HG02852 (cell line): Measurements from ENCODE around the gene PLAC9.
"Not testable (repeated sequence)": the region's sequence is repeated elsewhere in the genome, so short reads cannot be mapped to it uniquely, and the experiment has no call there.

Experiments
- ATAC-seq: cut with Tn5 transposase; IDR thresholded peaks from one replicate; pipeline ENCODE4 v1.9.1; 2021; ENCODE audit warnings: mild to moderate bottlenecking, moderate library complexity; ENCODE audit not compliant: unreplicated experiment

The PLAC9 gene, protein sequence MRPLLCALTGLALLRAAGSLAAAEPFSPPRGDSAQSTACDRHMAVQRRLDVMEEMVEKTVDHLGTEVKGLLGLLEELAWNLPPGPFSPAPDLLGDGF

DNA sequence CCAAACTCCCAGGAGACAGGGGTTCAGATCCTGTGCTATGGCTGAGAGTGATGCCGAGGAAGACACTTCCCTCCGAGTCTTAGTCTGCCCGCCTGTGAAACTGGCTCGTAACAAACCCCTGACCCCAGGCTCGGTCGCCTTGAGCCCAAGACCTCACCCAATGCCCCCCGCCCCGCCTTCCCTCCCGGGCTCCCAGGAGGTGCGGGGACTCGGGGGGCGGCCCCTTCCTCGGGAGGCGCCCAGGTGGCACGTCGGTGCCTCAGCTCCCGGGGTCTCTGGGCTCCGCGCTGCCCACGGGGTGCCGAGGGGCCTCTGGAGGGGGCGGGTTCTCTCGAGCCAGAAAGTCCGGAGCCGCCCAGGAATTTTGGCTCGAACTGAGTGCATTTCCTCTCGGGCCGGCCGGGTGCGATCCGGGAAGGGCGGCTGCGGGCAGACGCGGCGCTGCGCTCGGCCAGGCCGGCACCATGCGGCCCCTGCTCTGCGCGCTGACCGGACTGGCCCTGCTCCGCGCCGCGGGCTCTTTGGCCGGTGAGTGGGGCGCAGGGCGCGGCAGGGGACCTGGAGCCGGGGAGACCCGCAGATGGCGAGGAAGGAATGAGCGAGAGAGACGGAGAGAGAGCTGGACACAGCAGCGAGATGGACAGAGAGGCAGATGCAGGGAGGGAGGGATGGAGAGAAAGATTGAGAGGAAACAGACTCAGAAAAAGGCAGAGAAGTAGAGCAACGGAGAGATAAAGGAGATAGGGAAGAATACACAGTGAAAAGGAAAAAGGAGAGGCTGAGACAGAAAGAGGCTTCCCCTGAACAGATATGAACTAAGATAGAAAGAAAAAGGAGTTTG, at the start of gene PLAC9:
Gene PLAC9 (plus strand): TSS at position 432 of the 841 bp plus-strand sequence. CDS start 33 bp downstream, at position 465.
- no peak for ATAC-seq

DNA sequence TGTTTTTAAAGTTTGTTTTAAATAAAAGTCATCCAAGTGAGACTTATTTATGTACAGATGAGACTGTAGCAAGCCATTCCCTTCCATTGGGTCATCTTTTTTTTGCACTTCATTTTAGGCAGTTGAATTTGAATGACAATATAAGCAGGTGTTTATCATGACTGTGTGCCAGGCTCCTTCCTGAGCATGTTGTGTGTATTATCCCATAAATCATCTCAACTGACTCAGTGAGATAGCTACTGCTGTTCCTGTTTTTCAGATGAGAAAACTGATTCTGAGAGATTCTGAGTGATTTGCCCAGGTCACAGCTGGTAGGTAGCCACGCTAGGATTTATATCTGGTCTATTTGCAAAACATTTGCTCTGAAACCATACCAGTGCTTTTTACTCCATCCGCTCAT, 42.4 kb upstream of the PLAC9 start:
- ATAC-seq: no peak

DNA sequence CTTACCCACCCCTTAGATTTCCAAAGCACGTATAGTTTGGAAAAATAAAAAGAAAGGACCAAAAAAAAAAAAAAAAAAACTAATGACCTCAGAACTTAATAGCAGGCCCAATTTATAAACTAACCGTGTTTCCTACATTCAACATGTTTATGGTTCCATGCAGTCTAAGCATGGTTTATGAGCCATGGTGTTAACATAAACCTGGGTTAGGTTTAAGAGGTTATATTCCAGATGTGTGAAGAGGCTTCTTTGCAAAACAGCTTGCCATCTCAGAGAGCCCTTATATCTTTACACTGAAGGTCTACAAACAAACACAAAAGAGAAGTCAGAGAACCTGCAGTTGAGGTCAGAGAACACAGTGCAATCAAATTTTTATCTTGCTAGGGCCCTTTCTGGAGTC, 38.3 kb upstream of the PLAC9 start:
- no peak for ATAC-seq

DNA sequence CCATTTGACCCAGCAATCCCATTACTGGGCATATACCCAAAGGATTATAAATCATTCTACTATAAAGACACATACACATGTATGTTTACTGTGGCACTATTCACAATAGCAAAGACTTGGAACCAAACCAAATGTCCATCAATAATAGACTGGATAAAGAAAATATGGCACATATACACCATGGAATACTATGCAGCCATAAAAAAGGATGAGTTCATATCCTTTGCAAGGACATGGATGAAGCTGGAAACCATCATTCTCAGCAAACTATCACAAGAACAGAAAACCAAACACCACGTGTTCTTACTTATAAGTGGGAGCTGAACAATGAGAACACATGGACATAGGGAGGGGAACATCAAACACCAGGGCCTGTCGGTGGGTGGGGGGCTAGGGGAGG, 34.3 kb upstream of the PLAC9 start:
- not testable (repeated sequence) for ATAC-seq

DNA sequence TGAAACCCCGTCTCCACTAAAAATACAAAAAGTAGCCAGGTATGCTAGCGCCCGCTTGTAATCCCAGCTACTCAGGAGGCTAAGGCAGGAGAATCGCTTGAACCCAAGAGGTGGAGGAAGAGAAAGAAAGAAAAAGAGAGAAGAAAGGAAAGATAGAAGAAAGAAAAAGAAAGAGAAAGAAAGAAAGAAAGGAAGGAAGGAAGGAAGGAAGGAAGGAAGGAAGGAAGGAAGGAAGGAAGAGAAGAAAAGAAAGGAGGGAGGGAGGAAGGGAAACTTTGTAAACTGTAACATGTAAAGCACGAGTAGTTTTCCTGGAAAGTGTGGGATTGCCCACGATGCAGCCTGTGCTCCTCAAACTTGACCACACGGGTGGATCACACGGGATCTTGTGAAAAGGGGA, 33.2 kb upstream of the PLAC9 start:
- ATAC-seq: not testable (repeated sequence)

DNA sequence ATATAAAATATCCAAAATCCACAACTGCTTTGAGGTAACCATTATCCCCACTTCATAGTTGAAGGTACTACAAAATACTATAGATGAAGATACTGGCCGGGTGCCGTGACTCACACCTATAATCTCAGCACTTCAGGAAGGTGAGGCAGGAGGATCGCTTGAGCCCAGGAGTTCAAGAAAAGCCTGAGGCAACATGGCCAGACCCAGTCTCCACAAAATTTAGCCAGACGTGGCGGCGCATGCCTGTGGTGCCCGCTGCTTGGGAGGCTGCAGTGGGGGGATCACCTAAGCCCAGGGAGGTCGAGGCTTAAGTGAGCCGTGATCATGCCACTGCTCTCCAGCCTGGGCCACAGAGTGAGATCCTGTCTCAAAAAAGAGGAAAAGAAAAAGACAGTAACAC, 32.4 kb upstream of the PLAC9 start:
- no peak for ATAC-seq

DNA sequence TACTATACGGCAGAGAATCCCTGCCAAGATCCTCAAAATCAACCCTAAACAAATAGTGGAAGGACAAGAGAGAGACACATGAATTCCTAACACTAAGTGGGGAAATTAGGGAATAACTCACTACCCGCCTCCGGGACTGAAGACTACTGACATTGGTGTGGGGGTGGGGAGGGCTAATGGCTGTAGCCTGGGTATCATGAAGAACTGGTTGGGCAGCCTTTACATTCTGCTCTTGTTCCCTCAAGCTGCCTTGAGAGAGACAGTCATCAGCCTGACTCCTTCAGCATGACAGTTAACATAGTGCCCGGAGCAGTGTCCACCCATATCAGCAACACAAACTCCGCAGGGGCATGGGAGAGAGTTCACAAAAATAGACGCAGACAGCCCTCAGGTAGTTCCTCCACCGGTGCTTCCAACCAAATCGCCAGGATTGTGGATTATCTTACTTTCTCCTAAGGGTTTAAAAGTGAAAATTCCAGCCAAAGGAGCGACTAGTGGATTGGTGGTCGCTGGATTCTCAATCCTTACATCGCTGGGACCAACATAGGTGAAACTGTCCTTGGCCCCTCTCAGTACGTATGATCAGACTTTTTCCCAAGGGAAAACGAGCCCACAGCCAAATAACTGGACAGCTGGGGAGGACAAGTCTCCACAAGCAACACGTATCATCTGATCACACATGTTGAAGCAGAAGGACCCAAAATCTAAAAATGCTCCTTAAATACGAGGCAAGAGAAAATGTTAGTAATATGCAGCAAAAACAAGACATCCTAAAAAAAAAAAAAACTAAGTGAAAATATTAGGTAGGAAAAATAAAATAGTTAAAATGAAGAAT, 31.5 kb upstream of the PLAC9 start:
- ATAC-seq: no peak

DNA sequence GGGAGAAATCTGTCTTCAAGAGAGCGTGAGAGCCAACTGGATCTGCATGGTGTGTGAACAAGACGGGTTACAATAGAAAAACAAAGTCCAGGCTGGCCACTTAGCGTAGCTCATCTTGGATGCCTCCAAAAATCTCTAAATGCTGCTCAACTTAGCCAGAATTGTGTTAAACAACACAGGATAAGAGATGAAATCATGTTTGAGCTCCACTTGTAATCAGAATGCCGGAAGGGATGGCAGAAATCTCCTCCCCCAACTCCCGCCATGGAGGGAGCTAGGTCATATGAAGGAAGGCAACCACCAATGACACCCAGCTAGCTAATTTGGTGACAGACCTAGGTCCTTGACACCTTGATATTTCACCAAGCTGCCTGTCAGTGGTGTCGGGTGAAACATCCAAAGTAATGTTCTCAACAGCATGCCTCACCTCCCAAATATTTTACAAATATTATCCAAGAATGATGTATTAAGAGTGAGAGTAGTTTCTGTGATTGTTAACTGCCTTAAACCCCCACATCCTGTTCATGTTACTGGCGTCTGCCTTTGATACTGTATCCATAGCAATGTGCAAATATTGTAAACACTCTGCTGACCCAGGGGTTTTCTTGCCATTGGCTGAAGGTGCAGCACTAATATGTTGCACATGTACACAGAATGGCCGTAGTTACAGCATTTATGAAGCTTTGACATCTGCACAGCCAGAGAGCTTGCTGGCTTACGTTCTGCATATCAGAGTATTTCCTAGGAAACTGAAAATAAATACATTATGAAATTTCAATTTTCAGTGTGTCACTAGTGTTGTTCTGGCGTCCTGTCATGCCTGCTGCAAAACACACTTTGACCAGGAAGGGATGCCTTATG, 28.2 kb upstream of the PLAC9 start:
- peak; percentile 69 for ATAC-seq

DNA sequence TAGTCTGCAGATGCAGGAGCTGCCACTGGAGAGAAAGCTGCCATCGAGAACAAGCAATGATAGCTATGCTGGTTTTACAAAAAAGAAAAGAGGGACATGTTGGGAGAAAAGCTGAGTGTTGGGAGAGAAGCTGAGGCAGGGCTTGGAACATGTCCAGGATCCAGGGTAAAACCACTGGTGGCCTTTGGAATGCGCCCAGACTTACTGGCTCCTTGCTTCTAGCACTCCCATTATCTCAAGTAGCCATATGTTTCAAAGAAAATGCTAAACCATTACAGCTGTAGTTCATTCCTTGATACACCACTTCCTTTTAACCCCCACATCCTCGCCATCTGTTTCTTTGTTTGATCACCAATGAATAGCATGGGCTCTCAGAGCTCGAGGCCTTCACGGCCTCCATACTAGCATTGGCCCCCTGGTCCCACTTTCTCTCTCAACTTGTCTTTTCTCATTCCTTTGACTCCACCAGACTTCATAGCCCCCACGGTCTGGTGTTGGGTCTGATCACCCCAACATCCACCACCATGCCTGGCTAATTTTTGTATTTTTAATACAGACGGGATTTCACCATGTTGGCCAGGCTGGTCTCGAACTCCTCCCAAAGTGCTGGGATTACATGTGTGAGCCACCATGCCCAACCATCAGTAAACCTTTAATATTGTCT, 23.8 kb upstream of the PLAC9 start:
- ATAC-seq: no peak

DNA sequence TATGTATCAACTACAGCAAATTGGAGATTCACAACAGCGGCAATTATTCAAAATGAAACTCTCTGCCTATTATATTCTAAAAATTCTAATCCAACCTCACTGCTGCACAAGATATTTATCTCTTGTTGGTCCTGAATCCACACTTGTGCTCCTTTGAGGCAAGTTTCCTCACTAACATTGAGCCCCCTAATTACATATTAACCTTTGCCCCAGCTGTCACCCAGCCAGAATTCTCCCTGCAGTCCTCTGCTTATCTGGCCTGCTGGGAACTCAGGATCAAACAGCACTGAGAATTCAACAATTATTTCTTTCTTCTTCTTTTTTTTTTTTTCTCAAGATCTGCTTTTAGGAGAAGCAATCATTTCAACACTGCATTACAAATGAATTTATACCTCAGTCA, 21.5 kb upstream of the PLAC9 start:
- no peak for ATAC-seq

DNA sequence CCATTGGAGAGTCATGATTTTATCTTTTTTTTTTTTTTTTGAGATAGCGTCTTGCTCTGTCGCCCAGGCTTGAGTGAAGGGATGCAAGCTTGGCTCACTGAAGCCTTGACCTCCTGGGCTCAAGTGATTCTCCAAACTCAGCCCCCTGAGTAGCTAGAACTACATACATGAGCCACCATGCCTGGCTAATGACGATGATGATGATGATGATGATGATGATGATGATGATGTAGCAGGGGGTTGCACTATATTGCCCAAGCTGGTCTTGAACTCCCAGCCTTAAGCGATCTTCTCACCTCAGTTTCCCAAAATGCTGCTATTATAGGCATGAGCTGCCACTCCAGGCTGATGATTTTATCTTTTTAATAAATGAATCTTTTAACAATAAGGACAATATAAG, 13.9 kb upstream of the PLAC9 start:
- ATAC-seq: no peak

DNA sequence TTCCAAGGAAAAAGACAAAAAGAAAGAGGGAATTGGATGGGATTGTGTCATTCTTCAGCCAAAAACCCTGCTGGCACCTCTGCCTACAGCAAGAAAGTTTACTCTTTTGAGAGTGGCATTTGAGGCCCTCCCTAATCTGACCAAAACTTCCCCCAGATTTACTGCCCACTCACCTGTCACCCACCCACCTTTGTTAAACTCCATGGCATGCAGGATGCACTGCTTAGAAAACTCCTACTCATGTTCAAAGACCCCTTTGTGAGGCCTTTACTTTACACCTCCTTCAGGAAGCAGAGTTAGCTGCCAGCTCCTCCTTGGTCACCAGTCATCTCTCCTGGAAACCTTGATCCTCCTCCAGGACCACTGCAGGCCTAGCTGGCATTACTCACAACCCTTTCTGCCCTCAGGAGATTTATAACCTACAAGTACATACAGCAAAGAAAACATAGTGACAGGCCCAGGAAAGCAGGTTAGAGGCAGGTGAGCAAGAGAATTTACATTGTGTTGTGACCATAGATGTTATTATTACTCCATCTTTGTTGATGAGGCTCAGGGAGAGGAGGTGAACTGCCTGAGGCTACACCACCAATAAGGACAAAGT, 10.3 kb upstream of the PLAC9 start:
- ATAC-seq: no peak

DNA sequence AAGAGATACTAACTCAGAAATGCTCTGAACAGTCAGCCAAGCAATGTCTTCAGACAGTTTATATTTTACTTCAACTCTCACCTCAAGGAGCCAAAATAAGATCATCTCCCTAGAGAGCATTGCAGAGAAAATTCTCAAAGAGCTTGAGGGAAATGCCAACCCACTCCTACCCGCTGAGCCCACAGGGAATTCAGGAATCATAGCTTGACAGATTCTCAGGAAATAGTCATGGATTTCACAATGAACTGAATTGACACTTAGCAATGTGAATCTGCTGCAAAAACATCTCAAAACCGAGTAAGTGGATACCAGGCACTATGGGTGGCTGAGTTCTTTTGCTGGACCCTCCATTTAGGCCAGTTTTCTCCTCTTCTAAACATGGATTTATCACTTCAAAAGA, 9.8 kb upstream of the PLAC9 start:
- no peak for ATAC-seq

DNA sequence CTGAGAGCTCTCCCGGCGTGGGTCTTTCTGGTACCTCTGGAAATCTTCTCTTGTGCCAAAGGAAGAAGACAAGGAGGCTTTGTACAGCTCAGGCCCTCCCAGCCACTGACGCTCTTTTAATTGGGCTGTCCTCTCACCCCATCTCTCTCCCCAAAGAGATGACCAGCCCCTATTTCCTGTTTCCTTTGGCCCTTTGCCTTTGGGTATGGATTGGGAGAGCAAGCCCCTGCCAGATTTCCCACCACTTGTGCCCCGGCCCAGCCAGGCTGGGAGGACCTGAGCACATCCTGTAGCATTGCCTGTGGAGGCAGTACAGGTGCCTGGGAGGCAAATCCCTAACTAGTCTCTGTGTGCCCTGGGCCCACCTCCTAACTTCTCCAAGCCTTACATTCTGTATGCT, 5.7 kb upstream of the PLAC9 start:
- no peak for ATAC-seq

DNA sequence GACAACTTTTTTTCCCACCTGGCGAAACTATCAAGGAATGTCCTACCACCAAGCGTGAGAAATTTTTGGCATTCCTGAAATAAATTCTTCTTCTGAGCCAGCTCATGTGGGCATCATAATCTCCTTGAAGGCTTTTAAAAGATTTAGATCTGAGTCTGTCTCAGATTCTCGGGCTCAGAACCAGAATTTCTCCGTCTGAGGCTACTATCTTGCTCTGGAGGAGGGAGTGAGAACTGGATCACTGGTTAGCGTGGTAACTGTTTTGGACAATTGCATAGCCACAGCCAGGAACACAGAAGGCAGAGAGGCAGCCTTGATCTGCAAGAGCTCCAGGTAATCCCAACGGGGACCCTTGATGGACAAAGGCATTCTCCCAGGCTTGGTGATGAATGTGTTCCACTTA, 1.0 kb upstream of the PLAC9 start:
- no peak for ATAC-seq

DNA sequence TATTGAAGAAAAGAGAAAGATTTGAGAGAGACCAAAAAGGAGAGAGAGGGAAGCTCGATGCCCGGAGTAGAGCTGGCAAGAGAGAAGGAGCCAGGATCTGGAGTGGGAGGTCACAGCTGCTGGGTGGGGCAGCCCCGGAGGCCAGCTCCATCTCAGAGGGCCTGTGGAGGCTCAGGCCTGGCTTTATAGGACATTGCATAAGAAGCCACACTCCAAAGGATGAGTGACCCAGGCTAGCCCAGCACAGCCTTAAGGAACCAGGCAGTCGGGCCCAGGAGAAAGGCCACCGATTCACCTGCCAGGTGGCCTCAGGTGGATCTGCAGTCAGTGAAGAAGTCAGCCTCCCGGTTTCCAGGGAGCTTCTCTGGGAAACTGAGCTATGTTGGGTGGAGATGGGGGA, 676 bp downstream of the PLAC9 start:
- ATAC-seq: no peak

DNA sequence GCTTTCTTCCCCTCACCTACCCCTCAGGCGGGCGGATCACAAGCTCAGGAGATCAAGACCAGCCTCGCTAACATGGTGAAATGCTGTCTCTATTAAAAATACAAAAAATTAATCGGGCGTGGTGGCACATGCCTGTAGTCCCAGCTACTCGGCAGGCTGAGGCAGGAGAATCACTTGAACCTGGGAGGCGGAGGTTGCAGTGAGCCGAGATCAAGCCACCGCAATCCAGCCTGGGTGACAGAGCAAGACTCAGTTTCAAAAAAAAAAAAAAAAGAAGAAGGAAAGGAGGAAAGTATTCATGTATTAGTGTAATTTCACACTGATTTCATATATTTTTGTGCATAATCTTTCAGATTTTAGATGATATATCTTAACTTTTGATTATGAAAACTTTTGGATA, 1.2 kb downstream of the PLAC9 start:
- not testable (repeated sequence) for ATAC-seq

DNA sequence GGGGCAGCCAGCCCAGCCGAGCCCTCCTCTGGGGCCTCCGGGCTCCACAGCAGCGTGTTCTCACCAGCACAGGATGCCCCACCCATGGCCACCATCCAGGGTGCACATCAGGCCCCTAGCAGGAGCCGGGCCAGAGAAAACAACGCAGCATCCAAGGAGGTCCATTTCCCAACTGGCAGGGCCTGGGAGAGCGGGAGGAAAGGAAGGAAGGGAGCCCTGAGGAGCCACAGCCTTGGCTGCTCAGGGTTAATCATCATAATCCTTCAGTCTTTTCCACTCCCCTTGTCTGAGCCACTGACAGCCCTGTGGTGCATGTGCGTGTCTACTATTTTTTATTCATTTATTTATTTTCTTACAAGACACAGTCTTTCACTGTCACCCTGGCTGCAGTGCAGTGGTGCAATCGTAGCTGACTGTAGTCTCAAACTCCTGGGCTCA, 3.6 kb downstream of the PLAC9 start:
- no peak for ATAC-seq

DNA sequence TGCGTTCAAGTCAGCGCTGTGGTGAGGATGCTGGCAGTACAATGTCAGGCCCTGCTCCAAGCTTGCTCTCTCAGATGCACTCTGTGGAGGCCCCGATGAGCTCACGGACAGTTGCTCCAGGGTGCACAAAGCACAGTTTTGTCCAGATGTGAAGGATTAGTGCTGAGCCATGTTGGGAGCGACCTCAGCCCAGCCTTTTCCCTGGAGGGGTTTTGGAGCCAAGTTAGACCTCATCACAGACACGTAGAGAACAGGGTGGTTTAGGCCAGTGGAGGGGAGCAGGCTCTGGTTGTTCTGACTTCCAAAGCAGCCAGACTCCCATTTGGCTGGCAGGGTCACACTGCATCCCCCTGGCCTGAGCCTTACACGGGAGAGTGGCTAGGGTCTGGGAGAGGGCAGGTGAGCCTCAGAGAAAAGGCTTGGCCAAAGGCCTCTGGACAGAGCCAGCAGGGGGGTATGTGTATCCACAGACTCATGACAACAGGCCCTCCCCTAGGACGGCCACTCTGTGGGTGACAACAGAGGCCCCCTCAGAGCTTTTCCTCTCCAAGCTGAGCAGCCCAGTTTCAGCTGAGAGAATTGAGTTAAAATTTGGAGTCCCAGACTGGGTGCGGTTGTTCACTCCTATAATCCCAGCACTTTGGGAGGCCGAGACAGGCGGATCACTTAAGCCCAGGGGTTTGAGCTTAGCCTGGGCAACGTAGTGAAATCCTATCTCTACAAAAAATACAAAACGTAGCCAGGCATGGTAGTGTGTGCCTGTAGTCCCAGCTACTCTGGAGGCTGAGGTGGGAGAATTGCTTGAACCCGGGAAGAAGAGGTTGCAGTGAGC, 4.7 kb downstream of the PLAC9 start:
- ATAC-seq: no peak
